Neural progenitor cell (in vitro differentiated cells): ENCODE results near the gene RGS1.

Experiments
- EZH2 ChIP-seq: fragments of 200-600 bp; sonication (generic); IDR thresholded peaks from 2 replicates; pipeline ENCODE4 v1.6.1; 2017; ENCODE audit warnings: antibody characterized with exemption, mild to moderate bottlenecking, moderate library complexity
- EZH2phosphoT487 ChIP-seq: fragments of 200-600 bp; sonication (generic); IDR thresholded peaks from 2 replicates; pipeline ENCODE4 v1.6.1; 2017; ENCODE audit warnings: antibody characterized with exemption
- TF ChIP-seq, protein P1 (sequence below): fragments of 200-600 bp; sonication (generic); IDR thresholded peaks from 2 replicates; pipeline ENCODE4 v1.5.1; 2017; ENCODE audit warnings: antibody characterized with exemption, mild to moderate bottlenecking

DNA sequence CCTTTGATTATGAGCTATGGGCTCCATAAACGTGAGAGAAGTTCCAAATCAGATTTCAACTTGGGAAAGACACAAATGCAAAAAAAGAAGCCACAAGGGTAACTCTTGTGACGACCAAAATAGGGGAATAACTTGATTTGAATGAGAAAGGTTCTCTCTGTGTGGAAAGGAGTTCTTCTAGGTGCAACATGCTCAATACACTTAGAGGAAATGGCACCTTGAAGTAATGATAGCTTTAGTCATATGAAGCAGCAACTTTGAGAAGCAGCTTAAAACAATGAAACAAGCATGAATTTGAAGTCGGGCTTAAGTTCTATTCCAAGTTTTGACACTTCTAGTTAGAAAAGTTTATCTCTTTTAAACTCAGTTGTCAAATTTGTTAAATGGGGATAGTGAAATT is 21.8 kb upstream of the RGS1 start:
- TF ChIP-seq, protein P1, sequence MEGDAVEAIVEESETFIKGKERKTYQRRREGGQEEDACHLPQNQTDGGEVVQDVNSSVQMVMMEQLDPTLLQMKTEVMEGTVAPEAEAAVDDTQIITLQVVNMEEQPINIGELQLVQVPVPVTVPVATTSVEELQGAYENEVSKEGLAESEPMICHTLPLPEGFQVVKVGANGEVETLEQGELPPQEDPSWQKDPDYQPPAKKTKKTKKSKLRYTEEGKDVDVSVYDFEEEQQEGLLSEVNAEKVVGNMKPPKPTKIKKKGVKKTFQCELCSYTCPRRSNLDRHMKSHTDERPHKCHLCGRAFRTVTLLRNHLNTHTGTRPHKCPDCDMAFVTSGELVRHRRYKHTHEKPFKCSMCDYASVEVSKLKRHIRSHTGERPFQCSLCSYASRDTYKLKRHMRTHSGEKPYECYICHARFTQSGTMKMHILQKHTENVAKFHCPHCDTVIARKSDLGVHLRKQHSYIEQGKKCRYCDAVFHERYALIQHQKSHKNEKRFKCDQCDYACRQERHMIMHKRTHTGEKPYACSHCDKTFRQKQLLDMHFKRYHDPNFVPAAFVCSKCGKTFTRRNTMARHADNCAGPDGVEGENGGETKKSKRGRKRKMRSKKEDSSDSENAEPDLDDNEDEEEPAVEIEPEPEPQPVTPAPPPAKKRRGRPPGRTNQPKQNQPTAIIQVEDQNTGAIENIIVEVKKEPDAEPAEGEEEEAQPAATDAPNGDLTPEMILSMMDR: no peak
- no peak for TF ChIP-seq EZH2
- no peak for TF ChIP-seq EZH2phosphoT487
